Common myeloid progenitor, CD34-positive (primary cell): ENCODE results near the gene GTF2H1.
"Not testable (repeated sequence)": the region's sequence is repeated elsewhere in the genome, so short reads cannot be mapped to it uniquely, and the experiment has no call there.

ENCODE experiments used
- CTCF ChIA-PET: fragments of 350-600 bp; sonication (Branson Sonifier 250); formaldehyde crosslinking; loops from one replicate; lab custom pipeline; 2021; ENCODE audit warnings: antibody characterized with exemption; lab: Charles Lee
- POLR2A ChIA-PET: fragments of 350-600 bp; sonication (Branson Sonifier 250); formaldehyde crosslinking; loops from one replicate; lab custom pipeline; 2021; ENCODE audit warnings: antibody characterized with exemption; lab: Charles Lee
- DNase-seq, 3 donors: peaks; one replicate each; pipeline versions ENCODE4 v3.0.0 to v3.0.0-alpha.2; 2013
- H3K27ac ChIP-seq, 2 experiments: 1 replicate in 1 of 2; 2 replicates in 1 of 2; pipeline ENCODE4 v1.7.0; 2013; ENCODE audit warnings: inconsistent platforms in 2 of 2, low read length in 2 of 2, mild to moderate bottlenecking in 2 of 2, low read depth in 1 of 2, moderate library complexity in 1 of 2; ENCODE audit not compliant: severe bottlenecking in 2 of 2, insufficient read depth in 1 of 2, poor library complexity in 1 of 2
- H3K27me3 ChIP-seq, 5 experiments: replicated peaks in 2 of 5; 1 replicate in 3 of 5; 2 replicates in 2 of 5; pipeline versions ENCODE4 v1.6.1 to v1.7.0; 2013; ENCODE audit warnings: low read length in 4 of 5, mild to moderate bottlenecking in 2 of 5, moderate library complexity in 2 of 5, inconsistent platforms in 1 of 5; ENCODE audit not compliant: insufficient read depth in 5 of 5, control insufficient read depth in 4 of 5
- H3K36me3 ChIP-seq, 4 experiments: 1 replicate in 2 of 4; 2 replicates in 2 of 4; pipeline versions ENCODE4 v1.6.1 to v1.7.0; 2013; ENCODE audit warnings: low read length in 3 of 4, control low read depth in 1 of 4, mild to moderate bottlenecking in 1 of 4; ENCODE audit not compliant: control insufficient read depth in 4 of 4, insufficient read depth in 4 of 4
- H3K4me1 ChIP-seq, 4 experiments: 1 replicate in 3 of 4; 2 replicates in 1 of 4; pipeline versions ENCODE4 v1.6.1 to v1.7.1; 2013; ENCODE audit warnings: low read length in 3 of 4, mild to moderate bottlenecking in 3 of 4, control low read depth in 1 of 4, inconsistent platforms in 1 of 4, moderate library complexity in 1 of 4; ENCODE audit not compliant: control insufficient read depth in 4 of 4, insufficient read depth in 4 of 4; ENCODE audit errors: control extremely low read depth in 1 of 4
- H3K4me3 ChIP-seq, 7 experiments: 1 replicate in 4 of 7; 2 replicates in 3 of 7; pipeline versions ENCODE4 v1.5.1 to v1.7.0; 2013; ENCODE audit warnings: mild to moderate bottlenecking in 7 of 7, low read length in 6 of 7, moderate library complexity in 6 of 7, inconsistent platforms in 2 of 7, low read depth in 2 of 7, control low read depth in 1 of 7; ENCODE audit not compliant: insufficient read depth in 4 of 7, control insufficient read depth in 1 of 7; ENCODE audit errors: extremely low read depth in 1 of 7
- H3K9me3 ChIP-seq, 5 experiments: 1 replicate in 4 of 5; 2 replicates in 1 of 5; pipeline versions ENCODE4 v1.6.1 to v1.7.1; 2013; ENCODE audit warnings: low read length in 4 of 5, mild to moderate bottlenecking in 2 of 5, inconsistent platforms in 1 of 5, low read depth in 1 of 5, moderate library complexity in 1 of 5; ENCODE audit not compliant: control insufficient read depth in 4 of 5, insufficient read depth in 2 of 5; ENCODE audit errors: control extremely low read depth in 1 of 5
- WGBS: methylation state at CpG from one replicate; pipeline ENCODE4 v1.1.5; 2013; ENCODE audit not compliant: insufficient coverage; 5-methylcytosine and 5-hydroxymethylcytosine counted together

The GTF2H1 gene

DNA sequence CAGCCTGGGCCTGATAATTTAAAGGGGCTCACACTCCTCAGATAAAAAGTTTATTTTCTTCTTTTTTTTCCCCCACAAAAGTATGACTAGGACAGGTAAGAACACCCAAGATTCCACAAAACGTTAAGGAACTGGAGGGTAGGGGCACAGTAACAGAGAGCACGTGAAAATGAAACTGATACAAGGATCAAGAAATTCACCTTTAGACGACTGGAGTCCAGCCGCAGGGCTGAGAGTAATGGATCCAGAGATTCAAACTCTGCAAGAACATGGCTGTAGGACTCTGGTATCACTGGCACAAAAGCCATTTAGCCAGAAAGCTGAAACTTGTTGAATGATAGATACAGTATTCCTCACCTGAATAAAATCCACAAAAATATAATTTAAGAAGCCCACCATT lies 4.8 kb upstream of the GTF2H1 start:
- Histone ChIP-seq H3K36me3 (peaks cover 0 to 13% (median 8%) of the 10 kb centered on the region in 4 experiments), H3K4me1 (peaks cover 2 to 17% (median 11%) of the 10 kb centered on the region in 4 experiments), H3K4me3 (no peak overlapping the region), H3K27me3 (no peaks in the 10 kb centered on the region), H3K27ac (no peak overlapping the region), H3K9me3 (no peaks in the 10 kb centered on the region)
- ChIA-PET POLR2A (no interaction called here), CTCF (no interaction called here)
- no peak for DNase-seq
- WGBS = 100% methylated on average over 4 of the region's 4 CpGs

DNA sequence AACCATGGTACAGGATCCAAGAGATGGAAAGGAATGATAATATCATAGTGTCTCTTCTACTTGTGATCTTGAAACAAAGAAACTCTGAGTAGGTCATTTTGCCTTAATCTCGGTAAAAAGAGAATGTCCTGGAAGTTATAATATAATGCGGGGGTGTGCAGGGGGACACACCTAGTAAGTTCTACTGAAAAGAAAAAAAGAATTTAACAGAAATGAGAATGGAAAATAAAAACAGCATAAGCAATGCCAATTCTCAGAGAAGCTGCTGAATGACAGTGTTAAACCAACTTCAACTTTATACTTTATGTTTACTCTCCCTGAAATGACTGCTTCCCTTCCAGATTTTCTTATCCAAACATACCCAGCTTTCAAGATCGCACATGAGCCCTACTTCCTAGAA lies 2.5 kb upstream of the GTF2H1 start:
- CTCF ChIA-PET = interaction anchor here (0.7 to 0.9 kb wide), 2 partner anchors 10 to 12 kb away, joined by 3 to 4 read pairs; no protein-coding TSS in a partner anchor
- POLR2A ChIA-PET = no interaction called here
- DNase-seq = no peak
- Histone ChIP-seq H3K4me1 (peaks cover 21 to 39% (median 31%) of the 10 kb centered on the region in 4 experiments), H3K9me3 (no peaks in the 10 kb centered on the region), H3K27me3 (no peaks in the 10 kb centered on the region), H3K36me3 (peaks cover 0 to 13% (median 7%) of the 10 kb centered on the region in 4 experiments), H3K4me3 (no peak overlapping the region), H3K27ac (peak overlapping the region in 1 of 2 experiments; percentile 17)
- WGBS = 100% methylated on average over 2 of the region's 3 CpGs

DNA sequence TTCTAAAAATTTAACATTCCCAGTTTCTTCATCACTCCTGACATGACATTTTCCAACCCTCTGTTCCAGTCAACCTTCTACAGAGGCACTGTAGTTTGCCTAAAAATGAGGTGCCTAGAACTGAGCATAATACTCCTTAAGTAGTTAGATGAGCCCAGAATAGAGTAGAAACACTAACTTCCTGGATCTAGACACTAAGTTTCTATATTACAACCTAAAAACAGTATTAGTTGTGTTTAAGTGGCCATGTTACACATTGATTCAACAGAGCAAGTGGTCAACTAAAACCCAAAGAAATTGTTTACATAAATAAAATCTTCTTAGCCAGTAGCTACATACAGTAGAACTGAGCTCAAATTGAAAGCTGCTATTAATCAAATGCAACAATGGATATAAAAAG lies 1.8 kb upstream of the GTF2H1 start:
- H3K27ac ChIP-seq = peak overlapping the region in 1 of 2 experiments; percentile 99

DNA sequence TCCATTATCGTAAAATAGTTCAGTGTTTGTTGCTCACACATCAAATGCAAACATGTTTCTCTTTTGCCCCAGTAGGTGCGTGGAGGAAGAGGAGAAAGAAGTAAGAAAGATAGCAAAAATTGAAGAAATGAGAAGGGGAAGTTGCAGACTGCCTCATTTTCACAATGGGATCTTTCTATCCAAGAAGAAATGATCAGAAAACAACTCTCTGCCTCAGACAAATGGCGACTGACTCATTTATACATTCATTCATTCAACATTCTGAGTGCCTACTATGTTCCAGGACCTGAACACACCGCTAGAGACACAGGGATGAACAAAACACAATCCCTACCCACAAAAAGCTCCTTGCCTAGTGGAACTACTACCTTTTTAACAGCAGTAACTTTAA lies 794 bp upstream of the GTF2H1 start:
- ChIA-PET CTCF (interaction anchor here (0.6 to 1.7 kb wide), 6 partner anchors 9 to 87 kb away, joined by 3 to 5 read pairs (median 3); no protein-coding TSS in a partner anchor), POLR2A (interaction anchor here (0.5 to 1.8 kb wide), 5 partner anchors 62 to 206 kb away, joined by 3 to 14 read pairs (median 5); partner anchors contain the start of genes LDHA and TSG101)
- 0% methylated on average over 1 of the region's 4 CpGs for WGBS
- Histone ChIP-seq H3K27me3 (no peaks in the 10 kb centered on the region), H3K36me3 (peaks cover 0 to 13% (median 6%) of the 10 kb centered on the region in 4 experiments), H3K4me3 (peak overlapping the region; percentile 70 to 93 (median 86)), H3K27ac (peak overlapping the region; percentile 98 to 99), H3K9me3 (no peaks in the 10 kb centered on the region), H3K4me1 (peaks cover 21 to 42% (median 32%) of the 10 kb centered on the region in 4 experiments)
- peak in 1 of 3 donors; percentile 59 for DNase-seq

More for the DNA sequence above, 1.8 kb upstream of the GTF2H1 start:
- DNase-seq = no peak
- ChIA-PET CTCF (interaction anchor here (0.7 to 1.0 kb wide), 4 partner anchors 10 to 15 kb away, joined by 3 to 4 read pairs (median 4); no protein-coding TSS in a partner anchor), POLR2A (interaction anchor here (1.6 kb wide), 1 partner anchor 75 kb away, joined by 5 read pairs; no protein-coding TSS in a partner anchor)
- H3K27me3 ChIP-seq = no peaks in the 10 kb centered on the region
- H3K9me3 ChIP-seq = no peaks in the 10 kb centered on the region
- peaks cover 21 to 42% (median 32%) of the 10 kb centered on the region in 4 experiments for H3K4me1 ChIP-seq
- H3K36me3 ChIP-seq = peaks cover 0 to 13% (median 5%) of the 10 kb centered on the region in 4 experiments
- peak overlapping the region in 4 of 7 experiments; percentile 82 to 93 (median 86) for H3K4me3 ChIP-seq

DNA sequence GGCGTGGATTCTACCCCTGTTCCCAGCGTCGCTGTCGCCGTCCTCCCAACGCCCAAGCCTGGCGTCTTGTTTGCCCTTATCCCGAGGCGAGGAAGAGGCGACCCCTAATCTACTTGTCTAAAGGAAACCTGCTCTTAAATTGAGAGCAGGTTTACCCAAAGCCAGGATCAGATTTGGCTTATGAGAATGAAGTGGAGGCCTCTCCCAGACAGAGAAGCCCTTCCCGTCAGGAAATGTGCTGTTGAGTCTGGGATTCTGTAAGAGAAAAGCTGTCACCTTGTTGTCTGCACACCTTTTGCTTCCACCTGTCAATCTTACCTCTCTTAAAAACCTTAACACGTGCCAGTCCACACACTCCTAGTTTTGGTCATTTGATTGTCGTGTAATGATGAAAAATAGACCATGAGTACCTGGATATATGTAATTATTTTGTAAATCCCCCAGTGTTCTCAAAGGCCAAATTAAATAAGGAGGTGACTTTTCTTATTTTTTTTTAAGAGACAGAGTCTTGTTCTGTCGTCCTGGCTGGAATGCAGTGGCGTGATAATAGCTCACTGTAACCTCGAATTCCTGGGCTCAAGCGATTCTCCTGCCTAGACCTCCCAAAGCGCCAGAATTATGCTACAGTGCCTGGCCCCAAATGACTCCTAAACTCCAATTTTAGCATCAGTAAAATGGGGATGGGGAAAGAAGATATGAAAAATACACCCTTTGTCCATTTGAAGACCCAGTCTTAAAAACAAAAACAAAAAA lies 627 bp downstream of the GTF2H1 start:
- CTCF ChIA-PET = interaction anchor here (0.6 to 1.7 kb wide), 3 partner anchors 28 to 86 kb away, joined by 3 read pairs; partner anchors contain the start of gene LDHA
- H3K4me3 ChIP-seq = peak overlapping the region; percentile 70 to 93 (median 86)
- H3K36me3 ChIP-seq = peaks cover 0 to 21% (median 8%) of the 10 kb centered on the region in 4 experiments
- H3K4me1 ChIP-seq = peaks cover 21 to 42% (median 32%) of the 10 kb centered on the region in 4 experiments
- WGBS = 21% methylated on average over 11 of the region's 18 CpGs
- POLR2A ChIA-PET = interaction anchor here (0.9 to 1.8 kb wide), 2 partner anchors 23 to 203 kb away, joined by 3 to 14 read pairs; partner anchors contain the start of gene TSG101
- no peak for DNase-seq
- H3K27me3 ChIP-seq = no peaks in the 10 kb centered on the region
- peak overlapping the region; percentile 98 to 99 for H3K27ac ChIP-seq
- no peaks in the 10 kb centered on the region for H3K9me3 ChIP-seq

DNA sequence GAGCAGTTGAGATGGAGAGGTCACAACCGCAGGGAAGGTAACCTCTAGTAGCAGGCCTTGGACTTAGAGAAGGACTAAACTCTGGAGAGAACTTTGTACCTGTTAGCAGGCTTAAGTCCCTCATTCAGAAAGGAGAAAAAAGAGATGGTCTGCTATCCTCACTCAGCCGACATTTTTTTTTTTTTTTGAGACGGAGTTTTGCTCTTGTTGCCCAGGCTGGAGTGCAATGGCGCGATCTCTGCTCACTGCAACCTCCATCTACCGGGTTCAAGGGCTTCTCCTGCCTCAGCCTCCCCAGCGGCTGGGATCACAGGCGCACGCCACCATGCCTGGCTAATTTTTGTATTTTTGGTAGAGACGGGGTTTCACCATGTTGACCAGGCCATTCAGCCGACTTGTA lies 1.5 kb downstream of the GTF2H1 start:
- H3K9me3 ChIP-seq, DNase-seq, CTCF ChIA-PET, POLR2A ChIA-PET, H3K27me3 ChIP-seq: not testable (repeated sequence)
- Histone ChIP-seq H3K27ac (peak overlapping the region in 1 of 2 experiments; percentile 99), H3K36me3 (peaks cover 0 to 25% (median 8%) of the 10 kb centered on the region in 4 experiments), H3K4me3 (peak overlapping the region in 5 of 7 experiments; percentile 28 to 93 (median 54)), H3K4me1 (peaks cover 21 to 42% (median 31%) of the 10 kb centered on the region in 4 experiments)
- WGBS = 94% methylated on average over 7 of the region's 11 CpGs
